GM12892 (cell line): ENCODE data around the gene REG3A. TPM values are rescaled to one million over a fixed set of nuclear protein-coding genes. Genes with fewer than 3 reads are reported as not detected.

Experiments
- DNase-seq: peaks from one replicate; pipeline ENCODE4 v3.0.0; 2011; ENCODE audit not compliant: insufficient read length
- FAIRE-seq: peaks from 2 replicates; lab custom pipeline; 2011; peaks lifted over from hg19 to GRCh38; lab: Jason Lieb, UNC
- POLR2A ChIP-seq: IDR thresholded peaks from 2 replicates; pipeline ENCODE4 v1.6.1; 2011; ENCODE audit warnings: low read depth, low read length, control low read depth
- POLR2AphosphoS5 ChIP-seq: IDR thresholded peaks from 2 replicates; pipeline ENCODE4 v1.6.1; 2011; ENCODE audit warnings: low read depth, low read length, control low read depth
- TAF1 ChIP-seq: IDR thresholded peaks from 2 replicates; pipeline ENCODE4 v1.6.1; 2011; ENCODE audit warnings: low read depth, mild to moderate bottlenecking, control low read depth, low read length, borderline replicate concordance
- polyA plus RNA-seq: library from polyadenylated mRNA; unstranded; fragments of >200 nt; gene quantifications from one replicate; pipeline ENCODE4 v1.2.1, GENCODE V29; 2012; ENCODE audit warnings: missing spikeins, inconsistent platforms; ENCODE audit not compliant: missing spikeins

REG3A gene
- polyA plus RNA-seq: not detected

DNA sequence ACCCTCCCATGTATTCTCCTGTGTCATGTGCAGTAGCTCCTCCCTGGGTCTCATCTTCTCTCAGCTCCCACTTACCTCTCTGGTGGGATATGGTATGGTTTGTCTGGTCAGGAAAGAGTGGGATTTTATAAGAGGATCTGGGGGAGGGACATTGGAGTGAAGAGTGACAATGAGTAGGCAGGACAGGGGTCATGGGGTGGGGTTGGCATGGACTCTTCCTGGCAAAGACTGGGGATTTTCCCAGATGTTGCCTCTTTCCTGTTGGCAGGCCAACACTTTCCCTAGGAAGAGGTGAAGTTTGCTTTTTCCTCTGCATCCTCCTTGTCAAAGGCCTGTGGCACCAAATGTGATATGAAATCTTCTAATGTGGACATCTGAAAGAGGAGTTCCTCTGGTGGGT lies at the start of gene REG3A:
Gene REG3A, minus strand, starts transcription at position 101 of the 400 bp plus-strand sequence. CDS start 348 bp downstream, outside the sequence.
- DNase-seq (no peak), FAIRE-seq (no peak)
- TF ChIP-seq TAF1 (no peak), POLR2AphosphoS5 (no peak), POLR2A (no peak)

- DNase-seq: no peak
- FAIRE-seq: no peak
- TF ChIP-seq TAF1 (no peak), POLR2A (no peak), POLR2AphosphoS5 (no peak)
These were observed 41.2 kb upstream of the REG3A start for GRCh38 chr2:79200762-79201161.

GRCh38 chr2:79191816-79192215 lies 32.3 kb upstream of the REG3A start:
- TF ChIP-seq POLR2A (no peak), TAF1 (no peak), POLR2AphosphoS5 (no peak)
- FAIRE-seq (no peak), DNase-seq (no peak)

DNA sequence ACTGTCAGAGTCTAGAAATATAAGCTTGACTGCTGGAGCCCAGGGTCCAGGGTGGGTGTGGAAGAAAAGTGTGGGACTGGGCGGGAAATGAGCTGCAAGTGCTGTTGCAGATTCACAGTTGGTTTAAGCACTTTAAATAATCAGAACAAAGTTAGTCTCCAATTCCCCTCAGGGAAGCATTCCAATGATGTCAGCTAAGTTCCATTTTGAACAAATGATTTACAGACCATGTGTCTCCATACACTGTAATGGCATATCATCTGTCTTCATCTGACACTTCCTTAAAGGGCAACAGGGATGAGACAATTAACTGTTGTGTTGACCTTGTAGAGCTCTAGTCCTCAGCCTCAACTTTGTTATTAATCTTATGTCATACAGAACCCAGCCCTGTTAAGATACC lies 31.5 kb upstream of the REG3A start:
- no peak for FAIRE-seq
- TF ChIP-seq POLR2A: no peak
- TF ChIP-seq TAF1: no peak
- no peak for DNase-seq

DNA sequence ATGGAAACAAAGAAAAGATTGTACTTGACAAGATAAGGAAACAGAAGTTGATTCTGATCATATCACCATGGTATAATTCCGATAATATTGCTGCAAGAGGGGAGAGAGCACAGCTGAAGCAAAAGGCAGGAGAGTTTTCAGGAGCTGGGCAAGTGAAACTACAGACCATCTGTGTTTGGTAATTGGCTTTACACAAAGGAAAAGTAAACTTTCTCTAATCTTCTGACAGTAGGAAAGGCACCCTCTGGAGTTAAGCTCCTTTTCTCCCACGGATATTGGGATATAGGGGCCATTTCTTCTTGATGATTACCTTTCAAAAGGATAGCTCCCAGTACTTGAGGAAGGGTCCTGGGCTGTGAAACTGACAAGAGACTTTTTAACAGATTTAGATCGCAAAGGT lies 29.9 kb upstream of the REG3A start:
- DNase-seq: no peak
- no peak for TF ChIP-seq POLR2AphosphoS5
- TF ChIP-seq POLR2A: no peak
- TF ChIP-seq TAF1: no peak
- FAIRE-seq: no peak

DNA sequence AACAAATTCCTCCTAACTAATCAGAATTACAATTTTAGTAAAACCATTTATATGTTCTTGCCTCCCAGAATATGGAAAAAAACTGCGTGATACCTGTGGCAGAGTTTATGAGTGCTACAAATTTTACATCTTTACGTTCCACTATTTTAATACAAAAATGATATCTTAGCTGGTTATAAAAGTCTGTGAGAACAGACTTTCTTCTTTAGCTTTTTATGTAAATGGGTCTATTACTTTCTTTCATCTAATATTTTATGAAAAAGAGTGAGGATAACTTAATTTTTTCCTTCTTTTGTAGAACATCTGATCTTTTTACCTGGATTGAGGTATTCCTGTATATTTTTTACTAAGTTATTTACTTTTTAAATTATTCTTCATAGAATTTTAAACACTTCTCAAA lies 22.1 kb upstream of the REG3A start:
- DNase-seq (no peak), FAIRE-seq (no peak)
- no peak for TF ChIP-seq POLR2AphosphoS5
- no peak for TF ChIP-seq POLR2A
- TF ChIP-seq TAF1: no peak

DNA sequence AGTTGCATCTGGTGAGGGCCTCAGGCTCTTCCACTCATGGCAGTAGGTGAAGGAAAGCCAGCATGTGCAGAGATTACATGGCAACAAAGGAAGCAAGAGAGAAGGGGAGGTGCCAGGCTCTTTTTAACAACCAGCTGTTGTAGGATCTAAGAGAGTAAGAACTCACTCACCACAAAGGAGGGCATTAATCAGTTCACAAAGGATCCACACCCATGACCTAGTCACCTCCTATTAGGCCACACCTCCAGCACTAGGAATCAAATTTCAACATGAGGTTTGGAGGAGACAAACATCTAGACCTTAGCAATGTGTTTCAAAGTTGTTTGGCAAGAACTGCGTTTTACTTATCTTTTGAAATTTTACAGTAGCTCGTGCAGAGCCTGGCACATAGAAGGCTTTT lies 20.5 kb upstream of the REG3A start:
- TF ChIP-seq POLR2AphosphoS5 (no peak), POLR2A (no peak), TAF1 (no peak)
- FAIRE-seq: no peak

DNA sequence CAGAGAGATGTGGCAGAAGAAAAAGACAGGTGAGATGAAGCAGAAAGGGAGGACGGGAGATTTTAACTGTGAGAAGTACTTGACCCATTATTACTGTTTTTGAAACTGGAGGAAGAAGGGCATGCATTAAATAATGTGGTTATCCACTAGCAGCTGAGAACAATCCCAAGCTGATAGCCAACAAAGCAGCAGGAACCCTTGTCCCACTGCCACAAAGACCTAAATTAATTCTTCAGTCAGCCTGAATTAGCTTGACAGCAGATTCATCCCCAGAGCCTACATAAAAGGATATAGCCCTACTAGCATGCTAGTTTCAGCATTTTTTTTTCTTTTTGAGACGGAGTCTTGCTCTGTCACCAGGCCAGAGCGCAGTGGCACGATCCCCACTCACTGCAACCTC lies 19.5 kb upstream of the REG3A start:
- DNase-seq (no peak), FAIRE-seq (no peak)
- TF ChIP-seq TAF1 (no peak), POLR2AphosphoS5 (no peak), POLR2A (no peak)

More for the DNA sequence above, 20.5 kb upstream of the REG3A start:
- no peak for DNase-seq

DNA sequence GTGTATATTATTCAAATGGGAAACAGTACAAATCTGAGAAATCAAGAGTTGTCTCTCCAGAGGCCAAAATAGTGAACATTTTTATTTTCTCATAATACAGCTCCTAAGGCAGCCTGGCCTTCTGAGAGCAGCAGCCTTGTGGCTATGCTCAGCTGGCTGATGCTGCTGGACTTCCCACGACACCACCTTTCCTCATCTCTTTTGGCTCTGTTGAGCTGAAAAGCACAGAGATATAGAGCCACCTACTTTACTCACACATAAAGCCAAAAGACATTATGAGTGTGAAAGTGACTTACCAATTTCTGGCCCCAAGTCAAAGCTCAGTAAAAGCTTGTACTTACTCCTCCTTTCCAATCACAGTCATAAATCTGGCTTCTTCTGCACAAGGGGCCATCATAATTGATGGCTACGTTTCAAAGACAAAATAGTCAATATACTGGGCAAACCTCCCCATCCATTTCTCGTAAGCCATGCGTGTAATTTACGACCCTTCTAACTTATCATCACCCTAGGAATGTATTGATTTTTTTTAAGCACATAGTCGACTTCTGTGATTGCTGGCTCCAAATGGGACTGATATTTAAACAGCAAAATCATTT lies 18.6 kb upstream of the REG3A start:
- TF ChIP-seq TAF1 (no peak), POLR2A (no peak)
- DNase-seq (no peak), FAIRE-seq (no peak)

- no peak for TF ChIP-seq POLR2A
- TF ChIP-seq POLR2AphosphoS5: no peak
- TF ChIP-seq TAF1: no peak
- FAIRE-seq: no peak
- DNase-seq: no peak
These were observed 11.9 kb upstream of the REG3A start for GRCh38 chr2:79171348-79171958.

GRCh38 chr2:79162801-79163200 lies 3.2 kb upstream of the REG3A start:
- FAIRE-seq: no peak
- TF ChIP-seq POLR2AphosphoS5: no peak
- TF ChIP-seq POLR2A: no peak
- TF ChIP-seq TAF1: no peak
- DNase-seq: no peak

DNA sequence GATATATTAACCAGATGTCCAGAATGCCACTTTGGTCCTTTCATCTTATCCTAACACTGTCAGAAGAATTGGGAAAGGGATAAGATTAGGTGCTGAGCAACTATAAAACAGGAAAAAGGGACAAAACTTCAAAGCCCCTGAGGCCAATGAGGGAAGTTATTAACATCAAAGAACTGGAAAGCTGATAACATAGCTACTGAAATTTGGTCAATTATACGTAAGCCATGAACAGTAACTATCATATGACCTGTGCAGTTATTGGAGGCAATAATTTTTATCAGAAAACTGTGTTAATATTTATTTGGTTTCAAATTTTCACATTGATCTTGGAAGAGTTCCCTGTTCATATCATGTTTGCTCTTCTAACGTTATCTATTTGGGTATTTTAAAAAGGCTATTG lies 2.6 kb upstream of the REG3A start:
- DNase-seq (no peak), FAIRE-seq (no peak)
- TF ChIP-seq POLR2A (no peak), TAF1 (no peak), POLR2AphosphoS5 (no peak)

- TF ChIP-seq POLR2A: no peak
- TF ChIP-seq TAF1: no peak
- TF ChIP-seq POLR2AphosphoS5: no peak
- FAIRE-seq: no peak
- no peak for DNase-seq
These were observed 523 bp downstream of the REG3A start for GRCh38 chr2:79159030-79159429.
